Nephron (organoid): Measurements from ENCODE around the gene AOX1.

Experiments used
- H3K27ac Mint-ChIP-seq, 3 experiments: 2 replicates each; pipeline ENCODE4 v1.8.0; 2020; ENCODE audit warnings: mixed read lengths in 3 of 3, mild to moderate bottlenecking in 2 of 3, moderate library complexity in 1 of 3
- H3K27me3 Mint-ChIP-seq: 2 replicates; pipeline ENCODE4 v1.8.0; 2021; ENCODE audit warnings: low read depth, mild to moderate bottlenecking, moderate library complexity, mixed read lengths
- H3K36me3 Mint-ChIP-seq: 2 replicates; pipeline ENCODE4 v1.8.0; 2020; ENCODE audit warnings: low read depth, mixed read lengths
- H3K4me1 Mint-ChIP-seq: 2 replicates; pipeline ENCODE4 v1.8.0; 2020; ENCODE audit warnings: mixed read lengths
- H3K4me3 Mint-ChIP-seq, 3 experiments: 2 replicates each; pipeline ENCODE4 v1.8.0; 2020; ENCODE audit warnings: mild to moderate bottlenecking in 3 of 3, mixed read lengths in 3 of 3, moderate library complexity in 2 of 3
- H3K9me3 Mint-ChIP-seq: 2 replicates; pipeline ENCODE4 v1.8.0; 2020; ENCODE audit warnings: mixed read lengths
- TF ChIP-seq, protein P1 (sequence below), 3 experiments: fragments of 200-600 bp; sonication (generic); IDR thresholded peaks; one replicate each; pipeline ENCODE4 v1.5.0; 2021; ENCODE audit warnings: antibody characterized with exemption in 3 of 3; ENCODE audit not compliant: unreplicated experiment in 3 of 3

The AOX1 gene

DNA sequence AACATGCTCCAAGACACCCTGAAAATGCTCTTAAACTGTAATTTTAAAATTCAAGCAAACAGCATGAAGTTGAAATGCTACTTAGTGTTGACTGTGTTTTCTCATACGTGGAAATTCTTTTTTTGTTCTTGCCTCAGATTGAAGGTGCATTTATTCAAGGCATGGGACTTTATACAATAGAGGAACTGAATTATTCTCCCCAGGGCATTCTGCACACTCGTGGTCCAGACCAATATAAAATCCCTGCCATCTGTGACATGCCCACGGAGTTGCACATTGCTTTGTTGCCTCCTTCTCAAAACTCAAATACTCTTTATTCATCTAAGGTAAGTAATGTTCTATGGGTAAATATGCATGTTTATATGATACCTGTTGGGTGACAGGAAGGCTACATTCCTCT, 82.7 kb downstream of the AOX1 start:
- Mint-ChIP-seq H3K36me3 (no peaks in the 10 kb centered on the region), H3K4me3 (no peak overlapping the region), H3K27me3 (peaks cover 3% of the 10 kb centered on the region), H3K9me3 (no peaks in the 10 kb centered on the region), H3K27ac (no peak overlapping the region), H3K4me1 (no peaks in the 10 kb centered on the region)
- TF ChIP-seq, protein P1, sequence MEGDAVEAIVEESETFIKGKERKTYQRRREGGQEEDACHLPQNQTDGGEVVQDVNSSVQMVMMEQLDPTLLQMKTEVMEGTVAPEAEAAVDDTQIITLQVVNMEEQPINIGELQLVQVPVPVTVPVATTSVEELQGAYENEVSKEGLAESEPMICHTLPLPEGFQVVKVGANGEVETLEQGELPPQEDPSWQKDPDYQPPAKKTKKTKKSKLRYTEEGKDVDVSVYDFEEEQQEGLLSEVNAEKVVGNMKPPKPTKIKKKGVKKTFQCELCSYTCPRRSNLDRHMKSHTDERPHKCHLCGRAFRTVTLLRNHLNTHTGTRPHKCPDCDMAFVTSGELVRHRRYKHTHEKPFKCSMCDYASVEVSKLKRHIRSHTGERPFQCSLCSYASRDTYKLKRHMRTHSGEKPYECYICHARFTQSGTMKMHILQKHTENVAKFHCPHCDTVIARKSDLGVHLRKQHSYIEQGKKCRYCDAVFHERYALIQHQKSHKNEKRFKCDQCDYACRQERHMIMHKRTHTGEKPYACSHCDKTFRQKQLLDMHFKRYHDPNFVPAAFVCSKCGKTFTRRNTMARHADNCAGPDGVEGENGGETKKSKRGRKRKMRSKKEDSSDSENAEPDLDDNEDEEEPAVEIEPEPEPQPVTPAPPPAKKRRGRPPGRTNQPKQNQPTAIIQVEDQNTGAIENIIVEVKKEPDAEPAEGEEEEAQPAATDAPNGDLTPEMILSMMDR (IDR thresholded peaks at IDR 0.05; ENCODE audit: unreplicated experiment in 3 of 3): no peak

DNA sequence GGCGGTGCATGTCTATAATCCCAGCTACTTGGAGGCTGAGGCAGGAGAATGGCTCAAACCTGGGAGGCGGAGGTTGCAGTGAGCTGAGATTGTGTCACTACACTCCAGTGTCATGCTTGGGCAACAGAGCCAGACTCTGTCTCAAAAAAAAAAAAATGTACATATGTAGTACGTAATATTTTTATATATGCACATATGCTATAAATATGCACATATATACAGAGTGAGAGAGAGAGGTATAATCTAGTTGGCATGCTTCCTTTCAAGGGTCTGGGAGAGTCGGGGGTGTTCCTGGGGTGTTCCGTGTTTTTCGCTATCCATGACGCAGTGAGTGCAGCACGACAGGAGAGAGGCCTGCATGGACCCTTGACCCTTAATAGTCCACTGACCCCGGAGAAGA, 83.5 kb downstream of the AOX1 start:
- Mint-ChIP-seq H3K9me3 (no peaks in the 10 kb centered on the region), H3K4me3 (no peak overlapping the region), H3K36me3 (no peaks in the 10 kb centered on the region), H3K4me1 (no peaks in the 10 kb centered on the region), H3K27me3 (peaks cover 3% of the 10 kb centered on the region), H3K27ac (no peak overlapping the region)
- TF ChIP-seq, protein P1 (IDR thresholded peaks at IDR 0.05; ENCODE audit: unreplicated experiment in 3 of 3): no peak

DNA sequence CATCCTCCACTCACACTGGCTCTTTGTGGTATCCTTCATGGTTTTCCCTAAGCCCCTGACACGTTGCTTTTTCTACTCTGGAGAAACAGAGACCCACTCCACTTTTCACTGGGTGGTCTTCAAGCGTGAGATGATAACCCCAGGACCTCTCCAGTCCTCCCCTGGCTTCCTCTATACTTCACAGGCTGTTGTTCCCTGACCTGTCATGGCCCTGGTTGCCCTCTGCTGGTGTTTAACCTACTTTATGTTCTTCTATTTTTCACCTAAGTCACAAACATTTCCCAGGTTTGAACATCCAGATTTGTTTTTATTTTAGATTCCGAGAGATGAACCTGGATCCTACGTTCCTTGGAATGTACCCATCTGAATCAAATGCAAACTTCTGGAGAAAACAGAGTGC, 84.5 kb downstream of the AOX1 start:
- TF ChIP-seq, protein P1 (IDR thresholded peaks at IDR 0.05; ENCODE audit: unreplicated experiment in 3 of 3): no peak
- H3K4me1 Mint-ChIP-seq: no peaks in the 10 kb centered on the region
- no peak overlapping the region for H3K27ac Mint-ChIP-seq
- H3K36me3 Mint-ChIP-seq: no peaks in the 10 kb centered on the region
- no peak overlapping the region for H3K4me3 Mint-ChIP-seq
- peaks cover 3% of the 10 kb centered on the region for H3K27me3 Mint-ChIP-seq
- H3K9me3 Mint-ChIP-seq: no peaks in the 10 kb centered on the region

DNA sequence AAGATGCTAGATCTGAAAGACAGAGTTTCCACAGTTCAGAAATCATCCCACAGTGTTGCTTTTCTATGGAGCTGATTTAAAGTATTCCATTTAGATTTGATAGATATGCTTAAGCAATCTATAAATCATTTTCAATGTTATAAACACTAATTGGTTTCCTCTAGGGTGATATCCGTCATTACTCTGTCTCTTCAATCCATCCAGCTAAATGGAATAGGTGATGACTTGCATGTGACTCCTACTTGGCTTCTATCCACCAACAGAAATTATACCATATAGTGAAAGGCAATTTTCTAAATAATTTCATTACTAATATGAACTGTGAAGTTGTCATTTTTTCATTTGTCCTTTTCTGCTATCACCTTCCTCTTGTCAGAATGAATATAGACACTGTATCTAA, 84.9 kb downstream of the AOX1 start:
- no peaks in the 10 kb centered on the region for H3K36me3 Mint-ChIP-seq
- H3K27me3 Mint-ChIP-seq: peaks cover 3% of the 10 kb centered on the region
- TF ChIP-seq, protein P1 (IDR thresholded peaks at IDR 0.05; ENCODE audit: unreplicated experiment in 3 of 3): no peak
- no peaks in the 10 kb centered on the region for H3K4me1 Mint-ChIP-seq
- H3K4me3 Mint-ChIP-seq: no peak overlapping the region
- H3K27ac Mint-ChIP-seq: no peak overlapping the region
- no peaks in the 10 kb centered on the region for H3K9me3 Mint-ChIP-seq

DNA sequence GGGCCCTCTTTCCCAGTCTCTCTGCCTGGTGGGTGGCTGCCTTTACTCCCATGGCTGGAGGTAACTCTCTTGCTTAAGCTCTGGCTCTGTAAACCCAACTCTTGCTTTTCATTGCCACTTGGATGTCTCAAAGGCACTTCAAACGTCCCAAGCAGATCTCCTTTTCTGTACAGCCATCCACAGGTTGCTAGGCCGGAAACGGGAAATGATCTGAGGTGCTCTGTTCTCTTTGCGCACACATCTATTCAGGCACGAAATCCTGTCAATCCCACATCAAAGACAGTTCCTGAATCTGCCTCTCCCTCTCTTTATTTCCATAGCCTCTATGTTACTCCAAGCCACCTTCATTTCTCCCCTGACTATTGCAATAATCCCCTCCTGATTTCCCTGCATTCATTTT, 87.4 kb downstream of the AOX1 start:
- no peak overlapping the region for H3K27ac Mint-ChIP-seq
- peaks cover 3% of the 10 kb centered on the region for H3K27me3 Mint-ChIP-seq
- no peaks in the 10 kb centered on the region for H3K36me3 Mint-ChIP-seq
- peaks cover 9% of the 10 kb centered on the region for H3K4me1 Mint-ChIP-seq
- no peaks in the 10 kb centered on the region for H3K9me3 Mint-ChIP-seq
- TF ChIP-seq, protein P1 (IDR thresholded peaks at IDR 0.05; ENCODE audit: unreplicated experiment in 3 of 3): no peak
- H3K4me3 Mint-ChIP-seq: no peak overlapping the region

DNA sequence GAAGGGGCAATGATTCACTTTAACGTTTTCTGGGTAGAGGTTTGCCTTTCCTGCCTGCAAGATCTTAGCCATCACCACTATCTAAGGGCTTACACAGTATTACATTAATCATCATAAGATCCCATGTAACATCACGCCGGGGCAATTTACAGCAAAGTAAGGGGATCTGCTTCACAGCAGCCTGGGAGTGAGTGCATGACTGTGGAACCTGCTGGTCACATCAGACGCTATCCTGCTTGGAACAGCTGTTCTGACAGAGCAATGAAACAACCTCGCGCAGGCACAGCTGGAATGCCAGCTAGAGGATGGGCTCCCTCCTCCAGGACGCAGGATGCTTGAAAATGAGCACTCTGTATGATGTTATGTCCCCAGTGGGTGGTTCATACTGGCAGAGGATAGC, 89.0 kb downstream of the AOX1 start:
- Mint-ChIP-seq H3K9me3 (no peaks in the 10 kb centered on the region), H3K27ac (no peak overlapping the region), H3K4me1 (peaks cover 14% of the 10 kb centered on the region), H3K27me3 (peaks cover 3% of the 10 kb centered on the region), H3K36me3 (no peaks in the 10 kb centered on the region), H3K4me3 (no peak overlapping the region)
- TF ChIP-seq, protein P1 (IDR thresholded peaks at IDR 0.05; ENCODE audit: unreplicated experiment in 3 of 3): no peak
